ENCODE data around the gene PPM1A. TPM values are rescaled to one million over a fixed set of nuclear protein-coding genes. Genes with fewer than 3 reads are reported as not detected.

PPM1A gene
- total and polyA plus RNA-seq, 2 experiments from 2014 or later, result 16.9 to 21.5 TPM

DNA sequence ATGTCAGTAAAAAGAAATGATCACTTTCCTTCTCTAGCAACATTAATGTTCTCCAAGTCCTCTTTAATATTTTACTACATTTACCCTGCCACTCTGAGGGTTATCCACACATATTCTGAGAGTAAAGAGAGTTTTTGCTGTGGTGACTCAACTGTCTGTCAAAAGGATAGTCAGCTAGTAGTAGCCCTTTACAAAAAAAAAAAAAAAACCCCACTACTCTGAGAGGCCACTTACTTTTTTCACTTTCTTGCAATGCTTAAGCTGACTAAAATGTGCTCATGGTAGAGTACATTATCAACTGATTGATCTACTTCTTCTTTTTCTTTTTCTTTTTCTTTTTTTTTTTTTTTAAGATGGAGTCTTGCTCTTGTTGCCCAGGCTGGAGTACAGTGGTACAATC is 27.6 kb upstream of the PPM1A start:
- no peak overlapping the region for H3K4me3 ChIP-seq
- H3F3A ChIP-seq (ENCODE audit: insufficient read depth), result no peaks in the 10 kb centered on the region
- H3K79me2 ChIP-seq (ENCODE audit: insufficient read depth), result no peaks in the 10 kb centered on the region
- H3K4me2 ChIP-seq (ENCODE audit: unreplicated experiment), result no peak overlapping the region
- no peaks in the 10 kb centered on the region for H3K4me1 ChIP-seq (ENCODE audit: insufficient read depth)
- H4K20me1 ChIP-seq (ENCODE audit: insufficient read depth), result no peaks in the 10 kb centered on the region
- no peaks in the 10 kb centered on the region for H3K9me3 ChIP-seq (ENCODE audit: low read depth)
- H3K9ac ChIP-seq, result no peak overlapping the region
- in situ Hi-C loops (cut with MboI), result no loop called here
- no peaks in the 10 kb centered on the region for H3K36me3 ChIP-seq (ENCODE audit: low read depth)
- no peak for TF ChIP-seq EZH2phosphoT487 (IDR thresholded peaks at IDR 0.05; ENCODE audit: insufficient read depth, low read depth)
- no peak for TF ChIP-seq EZH2 (IDR thresholded peaks at IDR 0.05; ENCODE audit: insufficient read depth, poor library complexity, severe bottlenecking)
- DNase-seq, result no peak
- H3K27ac ChIP-seq, result no peak overlapping the region
- H3K9me2 ChIP-seq (ENCODE audit: insufficient read depth), result no peaks in the 10 kb centered on the region
- H2AFZ ChIP-seq, result no peak overlapping the region
- peaks cover 3% of the 10 kb centered on the region; the same call in 1 of the 2 replicates for H3K27me3 ChIP-seq (replicated peaks; ENCODE audit: insufficient read depth)

DNA sequence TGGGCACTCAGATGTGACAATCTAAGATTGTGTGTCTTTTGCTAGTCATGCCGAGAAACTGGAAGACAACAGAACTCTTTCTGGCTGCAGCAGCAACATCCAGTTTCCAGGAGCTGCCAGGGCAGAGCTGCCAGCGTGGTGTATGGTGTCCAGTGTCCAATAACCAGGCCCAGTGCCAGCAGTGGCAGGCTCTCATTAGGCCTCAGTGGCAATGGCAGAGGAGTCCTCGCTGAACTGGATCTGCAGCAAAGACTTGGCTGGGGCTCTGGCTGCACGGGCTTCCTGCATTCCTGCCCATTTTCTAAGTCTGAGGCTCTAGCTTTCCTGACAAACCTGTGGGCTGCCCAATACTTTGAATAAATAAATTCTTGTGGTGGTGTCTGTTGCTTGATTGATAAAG is 26.2 kb upstream of the PPM1A start:
- Histone ChIP-seq H3K9me2 (ENCODE audit: insufficient read depth) (no peaks in the 10 kb centered on the region), H3K27me3 (replicated peaks; ENCODE audit: insufficient read depth) (no peaks in the 10 kb centered on the region; the same call in 1 of the 2 replicates), H4K20me1 (ENCODE audit: insufficient read depth) (no peaks in the 10 kb centered on the region), H3K36me3 (ENCODE audit: low read depth) (no peaks in the 10 kb centered on the region), H3K27ac (no peak overlapping the region), H3K9ac (no peak overlapping the region), H3K9me3 (ENCODE audit: low read depth) (no peaks in the 10 kb centered on the region), H2AFZ (no peak overlapping the region), H3K4me3 (no peak overlapping the region), H3F3A (ENCODE audit: insufficient read depth) (no peaks in the 10 kb centered on the region), H3K4me1 (ENCODE audit: insufficient read depth) (no peaks in the 10 kb centered on the region), H3K79me2 (ENCODE audit: insufficient read depth) (no peaks in the 10 kb centered on the region), H3K4me2 (ENCODE audit: unreplicated experiment) (no peak overlapping the region)
- WGBS, 2 experiments (ENCODE audit: low coverage in 1 of 2, low lambda C conversion rate in 2 of 2, missing lambda C conversion rate in 2 of 2), result 37 to 53% methylated on average over 4 of the region's 4 CpGs
- in situ Hi-C loops (cut with MboI), result no loop called here
- DNase-seq, result no peak
- TF ChIP-seq EZH2 (IDR thresholded peaks at IDR 0.05; ENCODE audit: insufficient read depth, poor library complexity, severe bottlenecking) (no peak), EZH2phosphoT487 (IDR thresholded peaks at IDR 0.05; ENCODE audit: insufficient read depth, low read depth) (no peak)

DNA sequence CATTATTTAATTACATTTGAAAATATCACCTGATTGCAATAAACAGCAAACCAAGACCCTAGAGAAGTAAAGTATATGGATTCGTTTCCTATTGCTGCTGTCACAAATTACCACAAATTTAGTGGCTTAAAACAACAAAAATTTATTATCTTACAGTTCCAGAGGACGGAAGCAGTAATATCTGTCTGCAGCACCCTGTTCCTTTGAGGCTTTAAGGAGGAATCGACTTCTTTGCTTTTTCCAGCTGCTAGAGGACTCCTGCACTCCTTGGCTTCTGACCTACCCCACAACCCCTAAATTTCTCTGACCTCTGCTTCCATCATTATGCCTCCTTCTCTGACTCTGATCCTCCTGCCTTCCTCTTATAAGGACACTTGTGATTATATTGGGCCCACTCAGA is 23.8 kb upstream of the PPM1A start:
- 33 to 38% methylated on average over 3 of the region's 3 CpGs for WGBS, 2 experiments (ENCODE audit: low coverage in 1 of 2, low lambda C conversion rate in 2 of 2, missing lambda C conversion rate in 2 of 2)
- Histone ChIP-seq H3K27ac (no peak overlapping the region), H3K36me3 (ENCODE audit: low read depth) (no peaks in the 10 kb centered on the region), H3K4me3 (no peak overlapping the region), H3K4me1 (ENCODE audit: insufficient read depth) (no peaks in the 10 kb centered on the region), H3K9me3 (ENCODE audit: low read depth) (no peaks in the 10 kb centered on the region), H3F3A (ENCODE audit: insufficient read depth) (no peaks in the 10 kb centered on the region), H3K9ac (no peak overlapping the region), H4K20me1 (ENCODE audit: insufficient read depth) (no peaks in the 10 kb centered on the region), H3K79me2 (ENCODE audit: insufficient read depth) (no peaks in the 10 kb centered on the region), H2AFZ (no peak overlapping the region), H3K9me2 (ENCODE audit: insufficient read depth) (no peaks in the 10 kb centered on the region), H3K27me3 (replicated peaks; ENCODE audit: insufficient read depth) (no peaks in the 10 kb centered on the region), H3K4me2 (ENCODE audit: unreplicated experiment) (no peak overlapping the region)
- DNase-seq, result no peak
- TF ChIP-seq EZH2phosphoT487 (IDR thresholded peaks at IDR 0.05; ENCODE audit: insufficient read depth, low read depth), result no peak
- TF ChIP-seq EZH2 (IDR thresholded peaks at IDR 0.05; ENCODE audit: insufficient read depth, poor library complexity, severe bottlenecking), result no peak
- in situ Hi-C loops (cut with MboI), result no loop called here

DNA sequence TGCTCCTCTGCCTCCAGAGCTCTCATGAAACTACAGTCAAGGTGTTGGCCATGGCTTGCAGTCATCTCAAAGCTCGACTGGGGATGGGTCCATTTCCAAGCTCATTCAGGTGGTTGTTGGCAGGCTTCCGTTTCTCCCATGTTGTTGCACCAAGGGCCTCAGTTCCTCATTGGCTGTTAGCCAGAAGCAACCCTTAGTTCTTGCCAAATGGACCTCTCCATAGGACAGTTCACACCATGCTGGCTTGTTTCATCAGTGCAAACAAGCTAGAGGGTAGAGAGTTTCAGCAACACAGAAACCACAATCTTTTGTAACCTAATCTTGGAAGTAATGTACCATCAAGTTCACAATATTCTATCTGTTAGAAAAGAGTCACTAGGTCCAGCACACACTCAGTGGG is 22.7 kb upstream of the PPM1A start:
- 56 to 64% methylated on average over 2 of the region's 2 CpGs for WGBS, 2 experiments (ENCODE audit: low coverage in 1 of 2, low lambda C conversion rate in 2 of 2, missing lambda C conversion rate in 2 of 2)

DNA sequence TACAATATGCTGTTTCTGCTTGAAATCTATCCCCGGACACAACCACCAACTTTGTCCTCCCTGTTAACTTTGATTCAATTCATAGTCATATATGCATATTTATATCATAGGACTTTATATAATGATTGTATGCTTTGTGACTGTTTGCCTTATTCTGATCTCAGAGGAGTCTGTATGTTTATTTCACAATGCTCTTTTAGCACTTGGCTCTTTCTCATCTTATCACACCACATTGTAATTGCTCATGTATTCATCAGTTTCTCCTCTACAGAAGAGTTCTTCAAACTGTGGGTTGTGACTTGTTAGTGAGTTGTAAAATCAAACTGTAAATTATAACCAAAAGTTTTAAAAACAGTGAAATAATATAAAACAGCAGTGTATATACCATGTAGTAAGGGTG is 21.7 kb upstream of the PPM1A start:
- Histone ChIP-seq H3K4me2 (ENCODE audit: unreplicated experiment) (no peak overlapping the region), H4K20me1 (ENCODE audit: insufficient read depth) (no peaks in the 10 kb centered on the region), H3K9ac (no peak overlapping the region), H3K4me3 (no peak overlapping the region), H3F3A (ENCODE audit: insufficient read depth) (no peaks in the 10 kb centered on the region), H2AFZ (no peak overlapping the region), H3K9me2 (ENCODE audit: insufficient read depth) (no peaks in the 10 kb centered on the region), H3K4me1 (ENCODE audit: insufficient read depth) (no peaks in the 10 kb centered on the region), H3K79me2 (ENCODE audit: insufficient read depth) (no peaks in the 10 kb centered on the region), H3K9me3 (ENCODE audit: low read depth) (no peaks in the 10 kb centered on the region), H3K27me3 (replicated peaks; ENCODE audit: insufficient read depth) (no peaks in the 10 kb centered on the region), H3K36me3 (ENCODE audit: low read depth) (no peaks in the 10 kb centered on the region), H3K27ac (no peak overlapping the region)
- in situ Hi-C loops (cut with MboI), result no loop called here
- TF ChIP-seq EZH2phosphoT487 (IDR thresholded peaks at IDR 0.05; ENCODE audit: insufficient read depth, low read depth) (no peak), EZH2 (IDR thresholded peaks at IDR 0.05; ENCODE audit: insufficient read depth, poor library complexity, severe bottlenecking) (no peak)
- DNase-seq, result no peak
- WGBS, 2 experiments (ENCODE audit: low coverage in 1 of 2, low lambda C conversion rate in 2 of 2, missing lambda C conversion rate in 2 of 2), result 35 to 51% methylated on average over 1 of the region's 1 CpG

More for the DNA sequence above, 22.7 kb upstream of the PPM1A start:
- in situ Hi-C loops (cut with MboI), result no loop called here
- no peak overlapping the region for H3K4me2 ChIP-seq (ENCODE audit: unreplicated experiment)
- no peak for TF ChIP-seq EZH2 (IDR thresholded peaks at IDR 0.05; ENCODE audit: insufficient read depth, poor library complexity, severe bottlenecking)
- no peak for TF ChIP-seq EZH2phosphoT487 (IDR thresholded peaks at IDR 0.05; ENCODE audit: insufficient read depth, low read depth)
- H3K36me3 ChIP-seq (ENCODE audit: low read depth), result no peaks in the 10 kb centered on the region
- H3K4me1 ChIP-seq (ENCODE audit: insufficient read depth), result no peaks in the 10 kb centered on the region
- H3F3A ChIP-seq (ENCODE audit: insufficient read depth), result no peaks in the 10 kb centered on the region
- no peak for DNase-seq
- H3K9me3 ChIP-seq (ENCODE audit: low read depth), result no peaks in the 10 kb centered on the region
- H3K27me3 ChIP-seq (replicated peaks; ENCODE audit: insufficient read depth), result no peaks in the 10 kb centered on the region
- H4K20me1 ChIP-seq (ENCODE audit: insufficient read depth), result no peaks in the 10 kb centered on the region
- no peak overlapping the region for H3K27ac ChIP-seq
- no peak overlapping the region for H3K4me3 ChIP-seq
- no peak overlapping the region for H2AFZ ChIP-seq
- no peak overlapping the region for H3K9ac ChIP-seq
- H3K79me2 ChIP-seq (ENCODE audit: insufficient read depth), result no peaks in the 10 kb centered on the region
- H3K9me2 ChIP-seq (ENCODE audit: insufficient read depth), result no peaks in the 10 kb centered on the region

Data from GM23248 (cell line).